ENCODE data around the gene MXI1. TPM values are rescaled to one million over a fixed set of nuclear protein-coding genes. Genes with fewer than 3 reads are reported as not detected.

Gene MXI1
- total RNA-seq, 1 experiment from 2014 or later: 11.0 TPM

GRCh38 chr10:110335314-110336064 is 128.1 kb downstream of the MXI1 start:
- Histone ChIP-seq H3K4me3 (ENCODE audit: low read depth, low read length) (no peak overlapping the region), H3K36me3 (ENCODE audit: control insufficient read depth, insufficient read depth, low read length) (no peaks in the 10 kb centered on the region), H3K27me3 (replicated peaks; ENCODE audit: control insufficient read depth, insufficient read depth, low read length) (no peaks in the 10 kb centered on the region), H3K4me1 (no peaks in the 10 kb centered on the region; the same call in 1 of the 2 replicates), H3K9me3 (peaks cover 16% of the 10 kb centered on the region)
- Mint-ChIP-seq H3K4me1 (ENCODE audit: low read depth, unreplicated experiment) (no peaks in the 10 kb centered on the region), H3K27ac (ENCODE audit: unreplicated experiment) (no peak overlapping the region), H3K4me3 (ENCODE audit: unreplicated experiment) (no peak overlapping the region), H3K36me3 (ENCODE audit: insufficient read depth, unreplicated experiment) (no peaks in the 10 kb centered on the region), H3K9me3 (ENCODE audit: unreplicated experiment) (peaks cover 4% of the 10 kb centered on the region), H3K27me3 (ENCODE audit: insufficient read depth, unreplicated experiment) (no peaks in the 10 kb centered on the region)
- CTCF ChIA-PET: no interaction called here
- POLR2A ChIA-PET: interaction anchor here (0.6 kb wide), 1 partner anchor 127 kb away, joined by 3 read pairs; no protein-coding TSS in a partner anchor
- intact Hi-C loops (cut with micrococcal nuclease; ENCODE audit: unreplicated experiment): no loop called here
- no peak for DNase-seq
- no peak for TF ChIP-seq CTCF (IDR thresholded peaks at IDR 0.05; ENCODE audit: insufficient read depth in 1 of 2, low read depth in 1 of 2, low read length in 1 of 2, severe bottlenecking in 1 of 2, unreplicated experiment in 1 of 2)
- no TSS peak for BruUV-seq (replicated peaks)

- peaks cover 9% of the 10 kb centered on the region for H3K9me3 ChIP-seq
- Mint-ChIP-seq H3K4me3 (ENCODE audit: unreplicated experiment) (no peak overlapping the region), H3K36me3 (ENCODE audit: insufficient read depth, unreplicated experiment) (no peaks in the 10 kb centered on the region), H3K27me3 (ENCODE audit: insufficient read depth, unreplicated experiment) (no peaks in the 10 kb centered on the region), H3K9me3 (ENCODE audit: unreplicated experiment) (no peaks in the 10 kb centered on the region), H3K27ac (ENCODE audit: unreplicated experiment) (no peak overlapping the region), H3K4me1 (ENCODE audit: low read depth, unreplicated experiment) (no peaks in the 10 kb centered on the region)
- BruUV-seq (replicated peaks): no TSS peak
- intact Hi-C loops (cut with micrococcal nuclease; ENCODE audit: unreplicated experiment): no loop called here
- ChIA-PET CTCF (interaction anchor here (1.2 kb wide), 2 partner anchors 11 to 18 kb away, joined by 4 read pairs; no protein-coding TSS in a partner anchor), POLR2A (no interaction called here)
- H3K27me3 ChIP-seq (replicated peaks; ENCODE audit: control insufficient read depth, insufficient read depth, low read length): no peaks in the 10 kb centered on the region
- H3K36me3 ChIP-seq (ENCODE audit: control insufficient read depth, insufficient read depth, low read length): no peaks in the 10 kb centered on the region
- no peak overlapping the region for H3K4me3 ChIP-seq (ENCODE audit: low read depth, low read length)
- no peaks in the 10 kb centered on the region; the same call in 1 of the 2 replicates for H3K4me1 ChIP-seq
- TF ChIP-seq CTCF (IDR thresholded peaks at IDR 0.05; ENCODE audit: insufficient read depth in 1 of 2, low read depth in 1 of 2, low read length in 1 of 2, severe bottlenecking in 1 of 2, unreplicated experiment in 1 of 2): no peak
- no peak for DNase-seq
These were observed 128.8 kb downstream of the MXI1 start for GRCh38 chr10:110336111-110336721.

Other genes starting within 250 kb of the MXI1 start
- 236 and 264 TPM in 2 replicates for gene ADD3, start 199.6 kb upstream of the MXI1 start, total RNA-seq (2022)
- gene SMNDC1, start 97.3 kb downstream of the MXI1 start, total RNA-seq (2022): 51.6 and 52.4 TPM in 2 replicates

Data from Caco-2 (cell line).